RWPE1 (cell line): Measurements from ENCODE around the gene RABEP1.

Experiments
- CTCF ChIA-PET: fragments of 350-600 bp; sonication (Branson Sonifier 250); formaldehyde crosslinking; extraction: SDS; loops from one replicate; lab custom pipeline; 2021; lab: Yijun Ruan, JAX
- POLR2A ChIA-PET: fragments of 400-600 bp; formaldehyde crosslinking; extraction: SDS; loops from one replicate; lab custom pipeline; 2020; ENCODE audit warnings: antibody characterized with exemption; ENCODE audit not compliant: low non-redundant PET; lab: Yijun Ruan, JAX
- DNase-seq: peaks from one replicate; pipeline ENCODE4 v3.0.0; 2012; ENCODE audit warnings: low spot score
- H3K27ac ChIP-seq: fragments of 450-650 bp; 2 replicates; pipeline ENCODE4 v1.5.1; 2017
- TF ChIP-seq, protein P1 (sequence below): fragments of 450-650 bp; conservative IDR thresholded peaks from 2 replicates; pipeline ENCODE4 v1.5.1; 2017; ENCODE audit warnings: low read depth, mild to moderate bottlenecking

RABEP1 gene

DNA sequence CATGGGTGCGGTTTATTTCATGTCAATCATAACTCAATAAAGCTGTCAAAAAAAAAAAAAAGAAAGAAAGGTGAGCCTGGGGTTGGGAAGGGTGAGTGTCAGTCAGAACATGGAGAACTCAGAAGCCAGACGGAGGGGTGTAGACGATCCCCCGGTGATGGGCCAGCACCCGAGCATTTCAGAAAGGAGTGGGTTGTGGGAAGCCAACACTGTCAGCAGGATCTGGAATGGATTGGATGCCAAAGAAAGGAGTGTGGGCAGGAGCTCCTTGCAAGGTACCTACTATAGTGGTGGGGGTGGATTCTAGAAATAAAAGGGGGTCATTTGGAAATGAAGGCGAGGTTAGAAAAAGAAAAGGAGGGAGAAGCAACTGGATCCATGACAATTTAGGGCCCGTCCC is 27.7 kb upstream of the RABEP1 start:
- no peak overlapping the region for H3K27ac ChIP-seq
- ChIA-PET POLR2A (interaction anchor here (1.1 kb wide), 1 partner anchor 30 kb away, joined by 3 read pairs; no protein-coding TSS in a partner anchor), CTCF (interaction anchor here (0.5 to 1.0 kb wide), 5 partner anchors 13 to 331 kb away, joined by 3 to 5 read pairs (median 3); partner anchors contain the start of gene C1QBP)
- DNase-seq = no peak
- TF ChIP-seq, protein P1, sequence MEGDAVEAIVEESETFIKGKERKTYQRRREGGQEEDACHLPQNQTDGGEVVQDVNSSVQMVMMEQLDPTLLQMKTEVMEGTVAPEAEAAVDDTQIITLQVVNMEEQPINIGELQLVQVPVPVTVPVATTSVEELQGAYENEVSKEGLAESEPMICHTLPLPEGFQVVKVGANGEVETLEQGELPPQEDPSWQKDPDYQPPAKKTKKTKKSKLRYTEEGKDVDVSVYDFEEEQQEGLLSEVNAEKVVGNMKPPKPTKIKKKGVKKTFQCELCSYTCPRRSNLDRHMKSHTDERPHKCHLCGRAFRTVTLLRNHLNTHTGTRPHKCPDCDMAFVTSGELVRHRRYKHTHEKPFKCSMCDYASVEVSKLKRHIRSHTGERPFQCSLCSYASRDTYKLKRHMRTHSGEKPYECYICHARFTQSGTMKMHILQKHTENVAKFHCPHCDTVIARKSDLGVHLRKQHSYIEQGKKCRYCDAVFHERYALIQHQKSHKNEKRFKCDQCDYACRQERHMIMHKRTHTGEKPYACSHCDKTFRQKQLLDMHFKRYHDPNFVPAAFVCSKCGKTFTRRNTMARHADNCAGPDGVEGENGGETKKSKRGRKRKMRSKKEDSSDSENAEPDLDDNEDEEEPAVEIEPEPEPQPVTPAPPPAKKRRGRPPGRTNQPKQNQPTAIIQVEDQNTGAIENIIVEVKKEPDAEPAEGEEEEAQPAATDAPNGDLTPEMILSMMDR = no peak

DNA sequence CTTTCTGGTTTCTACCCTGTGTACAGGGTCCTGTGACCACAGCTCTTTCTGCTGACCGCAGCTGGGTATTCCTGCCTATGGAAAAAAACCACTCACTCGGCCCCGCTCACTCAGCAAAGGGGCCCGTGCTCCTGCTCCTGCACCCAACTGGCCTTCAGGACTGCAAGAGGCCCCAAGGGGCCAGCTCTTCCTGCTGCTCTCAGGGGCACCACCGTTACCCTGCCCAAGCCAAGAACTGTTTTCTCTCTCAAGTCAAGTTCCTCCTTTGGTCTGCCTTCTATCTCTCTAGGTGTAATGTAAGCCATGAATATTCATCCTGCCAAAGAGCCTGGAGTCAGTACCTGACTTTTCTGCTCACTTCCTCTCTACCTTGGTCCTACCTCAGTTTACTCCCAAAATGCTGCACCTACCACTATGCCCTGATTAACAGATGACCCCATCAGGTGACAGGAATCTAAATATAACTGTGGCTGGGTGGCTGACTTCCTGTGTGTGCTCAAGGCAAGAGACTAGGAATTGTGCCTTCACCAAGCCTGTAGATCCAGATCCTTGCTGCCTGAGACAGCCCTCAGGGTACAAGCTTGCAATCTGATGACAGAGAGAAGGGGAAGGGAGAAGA is 27.1 kb upstream of the RABEP1 start:
- H3K27ac ChIP-seq = no peak overlapping the region
- CTCF ChIA-PET = interaction anchor here (0.7 to 1.0 kb wide), 2 partner anchors 17 to 184 kb away, joined by 3 to 5 read pairs; partner anchors contain the start of gene C1QBP
- no peak for DNase-seq
- POLR2A ChIA-PET = interaction anchor here (1.1 kb wide), 1 partner anchor 29 kb away, joined by 3 read pairs; no protein-coding TSS in a partner anchor
- TF ChIP-seq, protein P1 = no peak

DNA sequence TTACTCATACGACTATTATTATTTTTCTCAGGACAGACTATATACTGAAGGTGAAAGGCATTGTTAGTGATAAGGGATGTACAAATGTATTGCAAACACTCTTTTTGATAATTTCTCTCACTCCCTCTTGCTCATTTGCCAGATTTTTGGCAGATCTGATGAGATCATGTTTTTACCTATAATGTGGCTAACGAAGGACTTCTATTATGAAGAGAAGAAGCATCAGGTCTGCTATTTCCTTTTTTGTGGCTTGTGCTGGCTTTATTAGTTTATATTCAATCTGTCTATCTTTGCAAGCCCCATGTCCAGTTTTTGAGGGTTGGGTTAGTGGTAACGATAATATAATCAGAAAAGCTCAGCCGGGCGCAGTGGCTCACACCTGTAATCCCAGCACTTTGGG is 25.0 kb upstream of the RABEP1 start:
- H3K27ac ChIP-seq = no peak overlapping the region
- ChIA-PET POLR2A (no interaction called here), CTCF (no interaction called here)
- TF ChIP-seq, protein P1 = no peak
- DNase-seq = no peak

DNA sequence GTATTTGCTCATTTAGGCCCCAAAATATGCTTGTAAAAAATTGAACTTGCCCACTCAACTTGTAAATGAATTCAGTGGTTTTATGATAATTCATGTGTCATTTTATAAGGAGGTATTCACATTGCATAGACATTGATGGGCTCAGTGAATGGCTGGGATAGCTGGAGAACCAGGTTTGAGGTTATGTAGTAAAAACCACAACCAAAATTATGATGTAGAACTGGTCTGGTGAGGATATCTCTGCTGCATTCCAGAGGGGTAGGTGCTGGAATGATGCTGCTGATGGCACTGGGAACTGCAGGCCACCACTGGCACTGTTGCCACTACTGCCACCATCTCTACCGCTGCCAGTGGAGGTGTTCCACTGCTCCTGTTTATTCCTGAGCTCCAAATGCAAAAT is 21.5 kb upstream of the RABEP1 start:
- ChIA-PET CTCF (interaction anchor here (1.0 kb wide), 1 partner anchor 10 kb away, joined by 3 read pairs; no protein-coding TSS in a partner anchor), POLR2A (no interaction called here)
- TF ChIP-seq, protein P1 = no peak
- H3K27ac ChIP-seq = no peak overlapping the region
- no peak for DNase-seq

DNA sequence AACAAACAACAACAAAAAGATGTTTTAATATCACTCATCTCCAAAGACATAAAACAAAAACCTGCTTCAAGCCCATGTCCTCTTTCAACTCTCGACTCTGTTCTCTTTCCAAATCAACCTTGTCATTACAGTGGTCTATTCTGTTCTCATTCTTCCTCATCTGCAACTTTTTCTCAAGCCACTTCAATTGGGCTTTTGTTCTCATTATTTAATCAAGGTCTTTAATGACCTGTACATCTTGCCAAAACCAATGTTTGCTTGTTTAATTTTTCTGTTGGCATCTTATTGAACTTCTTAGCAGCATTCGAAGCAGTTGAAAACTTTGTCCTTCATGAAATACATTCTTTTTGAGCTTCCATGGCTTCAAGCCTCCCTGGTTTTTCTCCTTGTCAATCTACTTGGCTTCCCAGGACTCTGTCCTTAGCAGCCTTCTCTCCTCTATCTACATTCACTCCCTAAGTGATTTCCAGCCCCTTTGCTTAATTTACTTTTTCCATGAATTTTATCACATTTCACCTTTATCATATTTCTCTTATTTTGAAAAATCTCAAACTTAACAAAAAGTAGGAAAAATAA is 19.6 kb upstream of the RABEP1 start:
- ChIA-PET CTCF (no interaction called here), POLR2A (no interaction called here)
- TF ChIP-seq, protein P1 = no peak
- H3K27ac ChIP-seq = no peak overlapping the region
- no peak for DNase-seq

DNA sequence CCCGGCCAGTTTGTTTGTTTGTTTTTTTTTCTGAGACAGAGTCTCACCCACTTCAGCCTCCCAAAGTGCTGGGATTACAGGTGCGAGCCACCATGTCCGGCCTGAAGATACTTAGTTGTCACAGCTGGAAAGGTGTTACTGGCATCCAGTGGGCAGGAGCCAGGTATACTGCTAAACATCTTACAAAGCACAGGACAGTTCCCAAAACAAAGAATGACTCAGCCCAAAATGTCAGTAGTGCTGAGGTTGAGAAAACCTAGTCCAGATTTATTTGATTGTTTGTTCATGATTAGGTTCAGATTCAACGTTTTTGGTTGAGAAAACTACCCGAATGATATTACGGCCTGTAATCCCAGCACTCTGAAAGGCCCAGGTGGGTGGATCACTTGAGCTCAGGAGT is 18.6 kb upstream of the RABEP1 start:
- DNase-seq = no peak
- H3K27ac ChIP-seq = no peak overlapping the region
- ChIA-PET CTCF (interaction anchor here (0.7 kb wide), 1 partner anchor 490 kb away, joined by 4 read pairs; no protein-coding TSS in a partner anchor), POLR2A (no interaction called here)
- TF ChIP-seq, protein P1 = no peak
